ENCODE results near the gene MAPKAP1. TPM values are rescaled to one million over a fixed set of nuclear protein-coding genes. Genes with fewer than 3 reads are reported as not detected.

MAPKAP1 gene
- total and polyA plus RNA-seq, 2 of the 13 experiments (the other 11 are each of a cell fraction or from before 2014, with no cell fraction given) = 45.0 to 64.3 TPM

DNA sequence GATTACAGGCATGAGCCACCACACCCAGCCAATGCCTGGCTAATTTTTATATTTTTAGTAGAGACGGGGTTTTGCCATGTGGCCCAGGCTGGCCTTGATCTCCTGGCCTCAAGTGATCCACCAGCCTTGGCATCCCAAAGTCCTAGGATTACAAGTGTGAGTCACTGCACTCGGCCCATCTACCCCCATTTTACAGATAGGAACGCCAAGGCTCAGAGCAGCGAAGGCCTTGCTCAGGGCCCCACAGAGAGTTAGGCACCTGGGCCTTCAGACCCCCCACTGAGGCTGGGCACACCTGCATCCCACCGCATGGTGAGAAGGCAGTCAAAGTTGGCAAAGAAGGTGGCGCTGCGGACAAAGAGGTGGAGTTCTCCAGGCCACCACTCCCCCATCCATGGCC is 302.3 kb downstream of the MAPKAP1 start (continued):
- TF ChIP-seq, protein P1, sequence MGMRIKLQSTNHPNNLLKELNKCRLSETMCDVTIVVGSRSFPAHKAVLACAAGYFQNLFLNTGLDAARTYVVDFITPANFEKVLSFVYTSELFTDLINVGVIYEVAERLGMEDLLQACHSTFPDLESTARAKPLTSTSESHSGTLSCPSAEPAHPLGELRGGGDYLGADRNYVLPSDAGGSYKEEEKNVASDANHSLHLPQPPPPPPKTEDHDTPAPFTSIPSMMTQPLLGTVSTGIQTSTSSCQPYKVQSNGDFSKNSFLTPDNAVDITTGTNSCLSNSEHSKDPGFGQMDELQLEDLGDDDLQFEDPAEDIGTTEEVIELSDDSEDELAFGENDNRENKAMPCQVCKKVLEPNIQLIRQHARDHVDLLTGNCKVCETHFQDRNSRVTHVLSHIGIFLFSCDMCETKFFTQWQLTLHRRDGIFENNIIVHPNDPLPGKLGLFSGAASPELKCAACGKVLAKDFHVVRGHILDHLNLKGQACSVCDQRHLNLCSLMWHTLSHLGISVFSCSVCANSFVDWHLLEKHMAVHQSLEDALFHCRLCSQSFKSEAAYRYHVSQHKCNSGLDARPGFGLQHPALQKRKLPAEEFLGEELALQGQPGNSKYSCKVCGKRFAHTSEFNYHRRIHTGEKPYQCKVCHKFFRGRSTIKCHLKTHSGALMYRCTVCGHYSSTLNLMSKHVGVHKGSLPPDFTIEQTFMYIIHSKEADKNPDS (CRISPR knock-in tag; IDR thresholded peaks at IDR 0.05) = no peak
- TF ChIP-seq ARNTL (CRISPR knock-in tag; IDR thresholded peaks at IDR 0.05) = no peak
- TF ChIP-seq ZNF382 (CRISPR knock-in tag; IDR thresholded peaks at IDR 0.05; ENCODE audit: borderline replicate concordance) = no peak

DNA sequence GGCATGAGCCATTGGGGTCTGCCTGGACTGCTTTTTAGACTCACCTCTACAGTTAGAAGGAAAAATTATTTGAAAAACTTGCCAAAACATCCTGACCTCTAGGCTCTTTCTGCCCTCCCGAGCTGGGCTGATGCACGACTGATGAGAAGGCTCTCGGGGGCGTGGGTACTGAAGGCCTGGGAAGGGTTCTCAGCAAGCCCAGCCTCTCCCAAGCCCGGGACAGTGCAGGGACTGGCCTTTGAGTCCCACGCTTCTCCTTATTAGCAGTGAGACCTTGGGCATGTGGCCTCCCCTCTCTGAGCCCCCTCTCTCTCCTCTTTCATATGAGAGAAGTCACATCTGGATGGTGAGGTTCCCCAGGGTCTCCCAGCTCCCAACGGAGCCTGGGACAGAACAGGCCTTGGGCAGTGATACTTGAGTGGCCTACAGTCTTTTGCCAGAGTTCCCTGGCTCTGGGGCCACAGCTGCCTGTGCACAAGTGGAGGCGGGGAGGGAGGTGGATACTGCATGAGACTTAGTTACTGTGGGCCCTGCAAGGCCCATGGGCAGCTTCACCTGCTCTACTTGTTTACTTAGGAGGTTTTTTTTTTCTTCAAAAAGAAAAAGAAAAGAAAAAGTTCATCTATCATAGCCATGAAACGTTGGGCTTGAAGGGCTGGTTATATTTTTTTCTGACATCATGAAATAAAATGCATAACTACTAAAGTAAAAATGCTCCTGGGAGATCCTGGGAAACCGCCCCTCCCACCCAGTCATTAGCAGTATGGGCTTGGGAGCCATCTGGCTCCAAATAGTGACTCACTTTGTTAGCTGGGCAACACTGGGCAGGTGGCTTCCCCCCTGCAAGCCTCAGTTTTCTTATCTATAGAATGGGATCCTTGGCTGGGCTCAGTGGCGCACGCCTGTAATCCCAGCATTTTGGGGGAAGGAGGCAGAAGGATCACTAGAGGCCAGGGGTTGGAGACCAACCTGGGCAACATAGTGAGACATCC is 306.0 kb downstream of the MAPKAP1 start:
- Histone ChIP-seq H3K79me2 (ENCODE audit: insufficient read depth, low read length) (no peaks in the 10 kb centered on the region), H4K20me1 (ENCODE audit: insufficient read depth, low read length) (no peaks in the 10 kb centered on the region), H3K36me3 (replicated peaks in 1 of 2; ENCODE audit: control insufficient read depth in 1 of 2, insufficient read depth in 2 of 2, low read length in 2 of 2) (no peaks in the 10 kb centered on the region), H3K4me1 (ENCODE audit: insufficient read depth, low read length) (peaks cover 10% of the 10 kb centered on the region), H3K27me3 (ENCODE audit: control insufficient read depth in 1 of 2, insufficient read depth in 2 of 2, low read length in 2 of 2) (peaks cover 0 to 12% of the 10 kb centered on the region in 2 experiments; a peak in 1 of 5 replicates), H3K4me2 (ENCODE audit: low read depth, low read length) (no peak overlapping the region), H3K9me3 (ENCODE audit: low read length) (no peaks in the 10 kb centered on the region), H3K9ac (ENCODE audit: insufficient read depth, low read depth, low read length) (no peak overlapping the region), H2AFZ (ENCODE audit: low read length) (no peak overlapping the region), H3K4me3 (replicated peaks in 1 of 3; ENCODE audit: insufficient read depth in 1 of 3, low read depth in 2 of 3, low read length in 3 of 3) (no peak overlapping the region), H3K27ac (ENCODE audit: extremely low read length, insufficient read depth, low read length) (no peak overlapping the region)
- ATAC-seq (peak; percentile 51), DNase-seq (ENCODE audit: low spot score) (no peak), FAIRE-seq (no peak)
- WGBS (ENCODE audit: low lambda C conversion rate) = 40% methylated on average over 11 of the region's 12 CpGs
- TF ChIP-seq ZNF557 (CRISPR knock-in tag; IDR thresholded peaks at IDR 0.05) (no peak), ZNF629 (CRISPR knock-in tag; conservative IDR thresholded peaks at IDR 0.05) (peak; percentile 70), TCF7 (IDR thresholded peaks at IDR 0.05; ENCODE audit: low read depth) (no peak)
- ChIA-PET CTCF (ENCODE audit: low intra/inter-chr PET ratio, low total read pairs) (no interaction called here), POLR2A (no interaction called here)
- no TSS peak for BruUV-seq (replicated peaks)
- intact Hi-C loops (cut with micrococcal nuclease; ENCODE audit: unreplicated experiment) (no loop called here), in situ Hi-C loops (cut with HindIII; ENCODE audit: extremely low pct_ligation_motif_present, low pct_unique_long_range_greater_than_20kb) (loop anchor here (10.0 kb wide), 1 partner anchor 994 kb away; no protein-coding TSS in a partner anchor)

All from HepG2 (cell line).